Astrocyte (in vitro differentiated cells and primary cell): Measurements from ENCODE around the gene TMC5.

ENCODE experiments used
- CTCF ChIP-seq: IDR thresholded peaks from 2 replicates; pipeline ENCODE4 v1.5.1; 2011; ENCODE audit warnings: low read depth, mild to moderate bottlenecking, inconsistent platforms, low read length, moderate library complexity; ENCODE audit not compliant: insufficient read depth
- EZH2 ChIP-seq: IDR thresholded peaks from 2 replicates; pipeline ENCODE4 v1.6.1; 2012; ENCODE audit warnings: mild to moderate bottlenecking, low read length, inconsistent platforms; ENCODE audit not compliant: insufficient read depth

- TF ChIP-seq CTCF, result no peak
- TF ChIP-seq EZH2, result no peak
These were observed 90.2 kb downstream of the TMC5 start for GRCh38 chr16:19507867-19508266.
